ENCODE results near the gene CTNNA2. TPM values are rescaled to one million over a fixed set of nuclear protein-coding genes. Genes with fewer than 3 reads are reported as not detected.

CTNNA2 gene
- polyA plus RNA-seq, 12 donors = 0.20 to 3.7 (median 0.85) TPM; not detected in 1

- no peak for DNase-seq
Observed at GRCh38 chr2:80475970-80476369, 963.1 kb downstream of the CTNNA2 start.

DNA sequence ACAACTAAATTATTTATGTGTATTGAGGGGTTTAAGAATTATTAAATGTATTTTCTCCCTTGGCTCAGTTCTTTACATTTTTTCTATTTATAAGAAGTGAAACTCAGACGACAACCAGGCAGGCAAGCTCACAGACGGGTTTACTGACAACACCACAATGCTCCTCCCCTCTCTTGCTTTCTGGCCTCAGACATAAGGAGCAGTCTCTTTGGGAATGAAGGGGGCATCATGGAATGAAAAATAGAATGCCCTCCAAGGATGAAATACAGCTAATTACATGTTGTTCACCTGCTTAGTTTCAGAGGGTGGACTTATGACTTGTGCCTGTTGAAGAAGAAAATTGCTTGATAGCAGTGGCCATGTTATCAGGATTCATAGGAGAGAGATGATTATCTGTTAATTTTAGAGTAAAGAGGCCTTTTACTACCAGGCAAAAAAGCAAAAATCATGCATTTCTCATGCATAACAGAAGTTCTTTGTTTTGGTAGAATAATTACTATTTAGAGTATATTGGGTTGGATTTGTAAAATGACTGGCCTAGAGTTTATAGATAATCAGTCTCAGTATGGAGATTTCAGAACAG lies 963.8 kb downstream of the CTNNA2 start:
- no peak for DNase-seq

GRCh38 chr2:80482276-80482675 lies 969.4 kb downstream of the CTNNA2 start:
- DNase-seq = no peak

- no peak for DNase-seq
Observed at GRCh38 chr2:80489717-80490116, 976.9 kb downstream of the CTNNA2 start.

DNA sequence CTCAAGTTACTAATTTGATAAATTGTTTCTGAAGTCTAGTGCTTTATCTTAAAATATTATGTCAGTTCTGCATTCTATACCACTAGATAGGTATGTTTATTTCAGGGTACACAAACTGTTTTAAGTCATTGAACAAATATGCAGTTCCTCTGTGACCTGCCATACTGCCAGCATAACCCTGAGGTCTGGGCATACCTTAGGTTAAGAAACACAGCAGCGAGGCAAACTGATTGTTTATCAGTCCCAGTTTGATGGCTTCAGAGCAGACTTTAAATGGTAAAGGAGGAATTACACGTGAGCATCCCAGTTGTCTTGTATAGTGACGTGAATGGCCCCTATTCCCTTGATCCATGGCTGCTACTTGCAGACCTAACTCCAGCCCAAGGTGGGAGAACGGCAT lies 978.1 kb downstream of the CTNNA2 start:
- no peak for DNase-seq

DNA sequence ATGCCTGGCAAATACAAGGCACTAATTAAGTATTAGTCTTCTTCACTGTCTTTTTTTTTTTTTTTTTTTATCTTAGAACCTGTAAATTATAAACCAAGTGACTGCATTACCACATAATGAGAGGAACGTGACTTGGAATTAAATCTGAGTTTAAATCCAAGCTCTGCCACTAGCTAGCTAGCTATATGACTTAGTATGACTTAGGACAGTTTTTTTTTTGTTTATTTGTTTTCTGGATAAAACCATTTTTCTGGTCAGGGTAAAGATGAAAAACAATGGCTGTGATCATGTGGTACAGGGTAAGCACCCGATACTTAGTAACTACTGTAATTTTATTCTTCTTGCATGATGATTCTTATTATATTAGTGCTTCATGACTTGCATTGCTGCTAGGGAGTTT lies 983.5 kb downstream of the CTNNA2 start:
- no peak for DNase-seq

DNA sequence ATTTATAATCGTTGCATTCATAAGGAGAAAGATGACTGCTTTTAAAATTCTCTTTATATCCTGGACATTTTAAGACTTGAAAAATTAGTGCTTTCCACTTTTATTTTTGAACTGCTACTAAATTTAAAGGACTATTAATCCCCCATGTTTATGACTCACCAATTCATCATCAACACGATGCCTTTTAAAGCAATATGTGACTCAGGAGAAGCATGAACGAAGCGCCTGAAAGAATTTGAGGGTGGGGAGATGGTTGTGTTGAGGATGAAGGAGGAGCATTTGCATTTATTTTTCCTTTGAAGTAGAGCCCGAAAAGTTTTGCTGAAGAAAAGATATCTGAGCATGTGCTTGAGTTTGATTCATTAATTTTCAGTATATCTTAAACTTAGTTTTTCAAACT lies 983.9 kb downstream of the CTNNA2 start:
- DNase-seq = no peak

- peak; percentile 19 for DNase-seq
Observed at GRCh38 chr2:80499095-80499494, 986.2 kb downstream of the CTNNA2 start.

DNA sequence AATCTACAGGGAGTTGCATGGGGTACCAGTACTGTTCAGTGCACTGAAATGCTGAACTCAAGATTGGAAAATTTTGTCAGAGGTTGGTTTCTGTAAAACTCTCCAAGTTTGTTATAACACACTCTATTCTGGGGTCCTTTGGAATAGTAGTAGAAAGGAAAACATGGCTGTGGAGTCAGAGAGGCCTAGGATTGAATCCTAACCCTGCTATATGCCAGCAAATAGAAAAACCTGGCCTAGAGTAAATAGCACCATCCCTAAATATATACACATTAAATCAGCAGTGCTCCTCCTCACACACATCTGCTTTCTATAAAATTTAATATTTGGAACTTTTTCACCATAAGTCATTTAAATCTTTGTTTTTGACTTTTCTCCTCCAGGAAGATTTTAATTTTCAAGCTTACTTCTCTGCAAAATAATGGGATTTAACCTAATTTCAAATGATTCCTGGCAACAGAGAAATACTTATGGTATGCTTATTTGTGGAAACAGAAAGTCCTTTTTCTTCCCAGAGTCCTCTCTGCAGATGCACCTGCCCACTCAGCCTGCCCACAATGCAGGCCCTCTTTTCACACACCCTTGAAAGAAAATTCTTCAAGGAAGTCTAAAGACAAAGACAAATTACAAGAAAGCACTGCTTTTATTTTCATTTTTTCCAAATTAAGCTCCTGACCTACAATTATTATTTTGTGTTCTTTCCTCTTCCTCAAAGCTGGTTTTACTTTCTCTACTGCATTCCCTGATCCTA lies 989.2 kb downstream of the CTNNA2 start:
- DNase-seq = no peak

- no peak for DNase-seq
Observed at GRCh38 chr2:80506563-80506962, 993.7 kb downstream of the CTNNA2 start.

GRCh38 chr2:80510716-80511115 lies 997.9 kb downstream of the CTNNA2 start:
- DNase-seq = no peak

DNA sequence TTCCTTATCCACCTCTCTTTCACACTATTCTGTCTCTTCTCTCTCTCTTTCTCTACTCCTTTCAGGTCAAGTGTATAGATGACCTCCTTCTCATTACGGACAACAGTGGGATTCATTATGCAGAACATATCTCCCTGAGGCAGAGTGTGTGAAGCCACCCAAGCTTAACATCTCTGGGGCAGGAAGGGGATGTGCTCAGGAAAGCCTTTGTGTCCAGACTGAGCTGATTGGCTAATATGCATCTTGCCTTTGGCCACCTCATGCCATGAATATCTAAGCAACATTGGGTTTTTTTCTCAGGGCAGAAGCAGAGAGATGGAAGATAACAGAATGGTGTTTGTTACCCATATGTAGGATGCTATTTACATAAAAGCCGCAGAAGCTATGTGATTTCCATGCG lies 1003.1 kb downstream of the CTNNA2 start:
- DNase-seq = no peak

DNA sequence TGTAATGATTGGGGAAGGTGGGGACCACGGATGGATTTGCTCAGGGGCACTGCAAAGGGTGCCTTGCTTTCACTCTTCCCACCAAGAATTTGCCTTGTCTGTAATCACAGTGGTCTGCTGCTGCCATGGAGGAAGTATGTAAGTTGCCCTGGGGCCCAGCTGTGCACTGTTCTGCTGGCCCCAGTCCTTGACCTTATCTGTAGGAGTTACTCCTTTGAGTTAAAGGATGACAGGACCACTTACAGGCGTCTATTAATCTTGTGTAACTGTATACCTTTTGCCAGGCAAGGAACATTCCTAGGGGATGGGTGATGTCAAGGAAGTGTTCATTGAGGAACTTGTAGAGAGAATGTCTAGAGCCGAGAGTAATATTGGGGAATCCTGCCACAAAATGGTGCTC lies 1004.5 kb downstream of the CTNNA2 start:
- no peak for DNase-seq

DNA sequence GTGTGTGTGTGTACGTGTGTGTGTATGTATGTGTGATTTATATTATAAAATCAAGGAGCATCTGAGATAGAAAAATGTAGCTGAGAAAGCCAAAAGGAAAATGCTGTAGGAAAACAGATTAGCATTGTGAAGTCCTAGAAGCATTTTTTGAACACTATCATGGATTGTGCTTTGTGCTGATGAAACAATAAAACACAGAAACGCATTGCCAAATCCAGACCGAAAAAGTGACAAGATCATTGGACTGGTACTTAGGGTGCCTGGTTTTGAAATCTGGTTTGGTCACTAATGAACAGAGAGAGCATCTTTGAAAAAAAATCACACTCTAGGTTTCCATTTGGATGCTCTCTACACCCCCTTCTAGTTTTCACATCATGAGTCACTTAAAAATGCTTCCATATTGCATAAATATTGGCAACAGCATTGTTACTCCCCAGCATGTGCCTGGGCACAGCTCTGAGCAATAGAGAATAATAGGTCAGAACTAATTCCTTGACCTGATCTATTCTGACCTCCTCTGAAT lies 1006.3 kb downstream of the CTNNA2 start:
- no peak for DNase-seq

GRCh38 chr2:80519699-80520291 lies 1006.9 kb downstream of the CTNNA2 start:
- no peak for DNase-seq

DNA sequence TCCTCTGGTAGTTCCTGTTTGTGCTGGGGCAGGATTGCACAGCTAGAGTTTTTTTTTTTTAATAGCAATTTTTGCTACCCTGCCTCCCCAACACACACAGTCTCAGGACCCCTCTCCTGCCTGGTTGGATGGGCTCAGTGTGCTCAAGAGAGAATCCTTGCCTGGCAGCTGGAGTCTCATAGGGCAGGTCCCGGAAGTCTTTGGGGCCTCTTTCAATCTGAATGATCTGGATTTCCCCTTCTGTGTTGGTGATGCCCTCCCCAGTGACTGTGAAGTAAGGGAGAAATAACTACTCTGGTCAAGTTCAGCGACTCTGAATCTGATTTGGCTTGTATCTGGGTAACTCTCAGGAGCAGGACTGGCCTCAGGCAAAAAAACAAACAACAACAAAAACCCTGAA lies 1012.3 kb downstream of the CTNNA2 start:
- no peak for DNase-seq

GRCh38 chr2:80527119-80527518 lies 1014.3 kb downstream of the CTNNA2 start:
- no peak for DNase-seq

GRCh38 chr2:80529466-80530165 lies 1016.8 kb downstream of the CTNNA2 start:
- no peak for DNase-seq

- no peak for DNase-seq
Observed at GRCh38 chr2:80530442-80531064, 1017.7 kb downstream of the CTNNA2 start.

DNA sequence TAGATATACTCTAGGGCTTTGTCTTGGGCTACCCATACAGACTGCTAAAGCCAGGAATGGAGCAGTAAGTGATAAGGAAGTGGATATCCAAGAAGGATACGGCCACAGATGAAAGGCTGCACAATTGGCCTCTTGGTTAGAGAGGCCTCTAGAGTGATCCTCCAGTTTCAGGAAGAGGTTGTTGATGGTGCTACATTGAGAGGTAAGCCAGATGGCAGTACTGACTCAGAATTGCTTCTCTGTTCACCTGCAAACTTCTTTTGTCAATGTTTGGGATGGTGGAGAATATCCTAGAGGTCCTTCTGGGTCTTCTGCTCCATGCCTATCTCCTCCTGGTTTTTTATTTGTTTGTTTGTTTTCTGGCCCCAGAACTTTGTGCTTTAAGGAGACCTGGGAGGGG lies 1018.5 kb downstream of the CTNNA2 start:
- no peak for DNase-seq

- no peak for DNase-seq
Observed at GRCh38 chr2:80545420-80546210, 1032.8 kb downstream of the CTNNA2 start.
